ENCODE data around the gene BLOC1S5. TPM values are rescaled to one million over a fixed set of nuclear protein-coding genes. Genes with fewer than 3 reads are reported as not detected.
A peak's percentile ranks its signal among the peaks of the same experiment; 100 is the strongest.

BLOC1S5 gene
- total RNA-seq, 1 donor from 2014 or later = 19.7 TPM

DNA sequence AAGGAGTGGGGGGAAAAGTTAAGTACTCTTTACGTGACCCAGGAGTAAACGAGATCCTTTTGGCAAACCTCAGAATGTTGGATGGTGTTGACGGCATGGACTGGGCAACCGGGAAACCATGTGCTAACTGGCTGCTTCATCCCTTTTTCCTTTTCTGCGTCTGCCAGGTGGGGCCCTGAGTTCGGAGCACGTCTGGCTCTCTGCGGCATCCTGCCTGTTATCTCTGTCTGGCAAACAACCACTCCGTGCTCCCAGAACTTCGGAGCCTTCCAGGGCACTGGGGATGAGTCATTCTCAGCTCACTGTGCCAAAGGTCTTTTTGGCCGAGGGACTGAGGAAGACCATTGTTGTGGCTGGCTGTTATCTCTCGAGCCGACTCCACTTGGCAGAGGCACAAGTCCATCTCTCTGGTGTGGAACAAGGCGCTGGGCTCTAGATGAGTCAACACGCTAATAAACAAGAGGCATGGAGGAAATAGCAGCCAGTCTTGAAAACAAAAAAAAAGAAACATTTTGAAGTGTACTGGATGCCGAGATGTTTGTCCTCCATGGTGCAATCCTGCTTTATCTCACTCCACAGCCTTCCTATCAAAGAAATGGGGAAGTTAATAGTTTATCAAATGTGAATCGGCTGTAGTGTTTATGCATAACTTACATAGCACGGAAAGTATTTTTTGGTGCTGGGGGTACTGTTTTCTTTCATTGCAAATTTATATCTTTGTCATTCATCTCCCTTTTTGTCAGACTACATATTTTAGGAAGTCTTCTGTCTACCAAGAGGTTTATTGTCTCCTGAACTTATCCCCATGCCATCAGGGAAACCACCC, 89.0 kb downstream of the BLOC1S5 start:
- H3K9me3 Mint-ChIP-seq = peaks cover 17% of the 10 kb centered on the region
- H3K27ac Mint-ChIP-seq = peak overlapping the region; percentile 2
- H3K4me3 Mint-ChIP-seq = no peak overlapping the region
- no peaks in the 10 kb centered on the region for H3K27me3 Mint-ChIP-seq (ENCODE audit: low read depth)
- H3K4me1 Mint-ChIP-seq = peaks cover 5% of the 10 kb centered on the region
- TF ChIP-seq, protein P1, sequence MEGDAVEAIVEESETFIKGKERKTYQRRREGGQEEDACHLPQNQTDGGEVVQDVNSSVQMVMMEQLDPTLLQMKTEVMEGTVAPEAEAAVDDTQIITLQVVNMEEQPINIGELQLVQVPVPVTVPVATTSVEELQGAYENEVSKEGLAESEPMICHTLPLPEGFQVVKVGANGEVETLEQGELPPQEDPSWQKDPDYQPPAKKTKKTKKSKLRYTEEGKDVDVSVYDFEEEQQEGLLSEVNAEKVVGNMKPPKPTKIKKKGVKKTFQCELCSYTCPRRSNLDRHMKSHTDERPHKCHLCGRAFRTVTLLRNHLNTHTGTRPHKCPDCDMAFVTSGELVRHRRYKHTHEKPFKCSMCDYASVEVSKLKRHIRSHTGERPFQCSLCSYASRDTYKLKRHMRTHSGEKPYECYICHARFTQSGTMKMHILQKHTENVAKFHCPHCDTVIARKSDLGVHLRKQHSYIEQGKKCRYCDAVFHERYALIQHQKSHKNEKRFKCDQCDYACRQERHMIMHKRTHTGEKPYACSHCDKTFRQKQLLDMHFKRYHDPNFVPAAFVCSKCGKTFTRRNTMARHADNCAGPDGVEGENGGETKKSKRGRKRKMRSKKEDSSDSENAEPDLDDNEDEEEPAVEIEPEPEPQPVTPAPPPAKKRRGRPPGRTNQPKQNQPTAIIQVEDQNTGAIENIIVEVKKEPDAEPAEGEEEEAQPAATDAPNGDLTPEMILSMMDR (IDR thresholded peaks at IDR 0.05; ENCODE audit: unreplicated experiment) = no peak
- no peaks in the 10 kb centered on the region for H3K36me3 Mint-ChIP-seq
- DNase-seq (ENCODE audit: low spot score in 2 of 2, unreplicated experiment in 2 of 2) = peak in 1 of 2 experiments; percentile 40

DNA sequence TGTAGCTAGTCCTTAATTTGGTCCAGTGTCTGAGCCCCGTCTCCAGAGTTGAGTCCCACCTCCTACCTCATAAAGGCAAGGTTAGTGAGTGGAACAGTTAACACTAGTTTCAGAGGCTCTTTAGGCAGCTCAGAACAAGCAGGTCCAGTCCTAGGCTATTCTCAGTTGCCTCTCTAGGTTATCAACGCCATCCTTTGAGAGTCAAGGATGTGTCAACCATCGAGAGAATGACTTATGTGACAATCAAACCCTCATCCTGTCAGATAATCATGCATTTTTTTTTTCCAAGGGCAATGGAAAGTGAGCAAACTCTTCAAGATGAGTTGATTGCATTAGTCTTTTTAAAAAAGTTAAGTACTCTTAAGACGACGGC, 89.6 kb downstream of the BLOC1S5 start:
- peaks cover 15% of the 10 kb centered on the region for H3K9me3 Mint-ChIP-seq
- H3K4me1 Mint-ChIP-seq = peaks cover 5% of the 10 kb centered on the region
- no peaks in the 10 kb centered on the region for H3K27me3 Mint-ChIP-seq (ENCODE audit: low read depth)
- TF ChIP-seq, protein P1 (IDR thresholded peaks at IDR 0.05; ENCODE audit: unreplicated experiment) = no peak
- H3K4me3 Mint-ChIP-seq = no peak overlapping the region
- no peaks in the 10 kb centered on the region for H3K36me3 Mint-ChIP-seq
- H3K27ac Mint-ChIP-seq = no peak overlapping the region
- no peak for DNase-seq (ENCODE audit: low spot score in 2 of 2, unreplicated experiment in 2 of 2)

DNA sequence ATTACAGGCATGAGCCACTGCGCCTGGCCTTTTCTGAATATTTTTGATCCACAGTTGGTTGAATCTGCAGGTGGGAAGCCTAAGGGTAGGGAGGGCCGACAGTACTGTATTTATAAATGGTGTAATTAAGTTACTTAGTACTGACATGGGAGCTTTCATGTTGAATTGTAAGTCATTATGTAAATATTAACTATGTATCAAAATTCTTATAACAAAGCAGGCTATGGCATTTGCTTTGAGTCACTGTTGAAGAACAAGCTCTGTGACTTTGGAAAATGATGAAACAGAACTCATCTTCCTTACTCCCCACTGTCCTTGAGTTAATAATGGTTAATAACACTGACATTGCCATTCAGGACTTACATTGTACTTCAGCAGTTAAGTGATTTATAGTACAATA, 90.6 kb downstream of the BLOC1S5 start:
- H3K4me3 Mint-ChIP-seq = no peak overlapping the region
- TF ChIP-seq, protein P1 (IDR thresholded peaks at IDR 0.05; ENCODE audit: unreplicated experiment) = no peak
- H3K4me1 Mint-ChIP-seq = peaks cover 5% of the 10 kb centered on the region
- no peaks in the 10 kb centered on the region for H3K36me3 Mint-ChIP-seq
- H3K9me3 Mint-ChIP-seq = peaks cover 19% of the 10 kb centered on the region
- no peak for DNase-seq (ENCODE audit: low spot score in 2 of 2, unreplicated experiment in 2 of 2)
- H3K27ac Mint-ChIP-seq = no peak overlapping the region
- no peaks in the 10 kb centered on the region for H3K27me3 Mint-ChIP-seq (ENCODE audit: low read depth)

DNA sequence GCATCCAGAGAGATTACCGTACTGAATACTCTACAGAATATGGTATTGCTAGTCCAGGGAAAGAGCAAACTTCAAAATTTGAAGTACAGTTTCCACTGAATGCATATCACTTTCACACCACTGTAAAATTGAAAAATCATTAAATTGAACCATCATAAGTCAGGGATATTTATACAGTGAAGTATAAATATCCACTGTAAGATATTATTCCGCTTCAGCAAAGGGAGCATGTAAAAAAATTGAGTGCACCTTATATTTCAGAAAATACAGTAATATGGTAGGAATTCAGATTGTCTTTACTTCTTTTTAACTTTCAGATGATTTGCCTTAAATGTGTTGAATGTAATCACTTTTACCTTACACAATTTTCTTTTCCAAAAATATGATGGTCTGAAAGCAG, 92.7 kb downstream of the BLOC1S5 start:
- H3K27ac Mint-ChIP-seq = no peak overlapping the region
- H3K27me3 Mint-ChIP-seq (ENCODE audit: low read depth) = no peaks in the 10 kb centered on the region
- no peaks in the 10 kb centered on the region for H3K36me3 Mint-ChIP-seq
- DNase-seq (ENCODE audit: low spot score in 2 of 2, unreplicated experiment in 2 of 2) = no peak
- no peak overlapping the region for H3K4me3 Mint-ChIP-seq
- TF ChIP-seq, protein P1 (IDR thresholded peaks at IDR 0.05; ENCODE audit: unreplicated experiment) = no peak
- peaks cover 5% of the 10 kb centered on the region for H3K4me1 Mint-ChIP-seq
- H3K9me3 Mint-ChIP-seq = peaks cover 14% of the 10 kb centered on the region

DNA sequence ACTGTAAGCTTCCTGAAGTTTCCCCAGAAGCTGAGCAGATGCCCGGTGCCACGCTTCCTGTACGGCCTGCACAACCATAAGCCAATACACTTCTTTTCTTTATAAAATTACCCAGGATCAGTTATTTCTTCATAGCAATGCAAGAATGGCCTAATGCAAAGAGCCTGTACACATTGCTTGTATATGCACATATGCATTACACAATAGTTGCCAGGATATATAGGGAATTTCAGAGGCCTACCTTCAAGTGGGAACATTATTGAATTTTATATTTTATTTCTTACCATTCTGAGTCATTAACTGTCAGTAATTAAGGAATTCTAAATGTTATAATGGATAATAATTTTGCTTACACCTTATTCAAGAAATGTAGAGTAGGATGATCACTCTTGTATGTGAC, 93.6 kb downstream of the BLOC1S5 start:
- TF ChIP-seq, protein P1 (IDR thresholded peaks at IDR 0.05; ENCODE audit: unreplicated experiment) = no peak
- Mint-ChIP-seq H3K27me3 (ENCODE audit: low read depth) (no peaks in the 10 kb centered on the region), H3K36me3 (no peaks in the 10 kb centered on the region), H3K4me3 (no peak overlapping the region), H3K9me3 (peaks cover 14% of the 10 kb centered on the region), H3K4me1 (peaks cover 4% of the 10 kb centered on the region), H3K27ac (no peak overlapping the region)
- DNase-seq (ENCODE audit: low spot score in 2 of 2, unreplicated experiment in 2 of 2) = no peak

Other genes starting within 250 kb of the BLOC1S5 start
- gene TXNDC5, start 153.6 kb downstream of the BLOC1S5 start, total RNA-seq = 120 to 127 TPM (median 126 TPM) in 3 replicates
- 31.1 to 34.0 TPM (median 32.4 TPM) in 3 replicates for gene EEF1E1, start 38.2 kb upstream of the BLOC1S5 start, total RNA-seq